Activated T-helper 2 cell treated with anti-CD3 and anti-CD28 coated beads, Interferon-gamma antibody, Interleukin-2, Interleukin-4, amounts not matched to agents 10 μg/mL and 5 μg/mL and 100 μg/mL, durations not matched to agents 14 hours and 24 hours and 36 hours (primary cell): ENCODE results near the gene INPPL1. TPM values are rescaled to one million over a fixed set of nuclear protein-coding genes. Genes with fewer than 3 reads are reported as not detected.
A peak's percentile ranks its signal among the peaks of the same experiment; 100 is the strongest.

Experiments used
- DNase-seq: peaks from one replicate; pipeline ENCODE4 v3.0.0; 2021; ENCODE audit warnings: low spot score
- H3K27ac Mint-ChIP-seq: one replicate; pipeline ENCODE4 v1.8.0; 2021; ENCODE audit warnings: mixed read lengths
- H3K27me3 Mint-ChIP-seq: one replicate; pipeline ENCODE4 v1.8.0; 2021; ENCODE audit warnings: low read depth, mixed read lengths
- H3K36me3 Mint-ChIP-seq: one replicate; pipeline ENCODE4 v1.8.0; 2021; ENCODE audit warnings: low read depth, mixed read lengths
- H3K4me1 Mint-ChIP-seq: one replicate; pipeline ENCODE4 v1.8.0; 2021; ENCODE audit warnings: low read depth, mixed read lengths
- H3K4me3 Mint-ChIP-seq: one replicate; pipeline ENCODE4 v1.8.0; 2021; ENCODE audit warnings: low read depth, mild to moderate bottlenecking, moderate library complexity, mixed read lengths
- H3K9me3 Mint-ChIP-seq: one replicate; pipeline ENCODE4 v1.8.0; 2021; ENCODE audit warnings: mixed read lengths
- intact Hi-C: fragments of 100-400 bp; cut with micrococcal nuclease; formaldehyde crosslinking; loops from one replicate; pipeline ENCODE4 v1.15.1; 2023
- total RNA-seq: library from RNA; stranded (reverse); gene quantifications from 2 replicates; pipeline ENCODE4 v1.2.3, GENCODE V29; 2022

The INPPL1 gene
- total RNA-seq, 1 donor from 2014 or later, result 176 TPM

GRCh38 chr11:72222106-72222891, 2.3 kb upstream of the INPPL1 start:
- DNase-seq, result no peak
- intact Hi-C loops, result loop anchor here (5.0 kb wide), 2 partner anchors 180 to 435 kb away; no protein-coding TSS in a partner anchor
- Mint-ChIP-seq H3K9me3 (no peaks in the 10 kb centered on the region), H3K4me1 (peaks cover 29% of the 10 kb centered on the region), H3K27ac (peak overlapping the region; percentile 77), H3K36me3 (peaks cover 6% of the 10 kb centered on the region), H3K4me3 (peak overlapping the region; percentile 80), H3K27me3 (peaks cover 4% of the 10 kb centered on the region)

- peak; percentile 95 for DNase-seq
- H3K27me3 Mint-ChIP-seq, result peaks cover 2% of the 10 kb centered on the region
- intact Hi-C loops, result loop anchor here (1.0 to 5.0 kb wide), 5 partner anchors 82 to 436 kb away; partner anchors contain the start of genes ANAPC15, LRRC51 and NUMA1
- peak overlapping the region; percentile 80 for H3K4me3 Mint-ChIP-seq
- no peaks in the 10 kb centered on the region for H3K9me3 Mint-ChIP-seq
- peaks cover 6% of the 10 kb centered on the region for H3K36me3 Mint-ChIP-seq
- H3K4me1 Mint-ChIP-seq, result peaks cover 23% of the 10 kb centered on the region
- peak overlapping the region; percentile 77 for H3K27ac Mint-ChIP-seq
These were observed 1.5 kb upstream of the INPPL1 start for GRCh38 chr11:72222907-72223614.

- intact Hi-C loops, result loop anchor here (1.0 to 5.0 kb wide), 7 partner anchors 83 to 437 kb away; partner anchors contain the start of genes ANAPC15, CLPB, LAMTOR1 and LRRC51
- peaks cover 20% of the 10 kb centered on the region for H3K4me1 Mint-ChIP-seq
- peak; percentile 65 for DNase-seq
- H3K27me3 Mint-ChIP-seq, result no peaks in the 10 kb centered on the region
- peak overlapping the region; percentile 86 for H3K27ac Mint-ChIP-seq
- peak overlapping the region; percentile 90 for H3K4me3 Mint-ChIP-seq
- peaks cover 9% of the 10 kb centered on the region for H3K36me3 Mint-ChIP-seq
- H3K9me3 Mint-ChIP-seq, result no peaks in the 10 kb centered on the region
These were observed 678 bp upstream of the INPPL1 start for GRCh38 chr11:72223615-72224563.

GRCh38 chr11:72225411-72225951, 914 bp downstream of the INPPL1 start:
- Mint-ChIP-seq H3K27ac (peak overlapping the region; percentile 85), H3K27me3 (no peaks in the 10 kb centered on the region), H3K9me3 (no peaks in the 10 kb centered on the region), H3K4me3 (peak overlapping the region; percentile 87), H3K4me1 (peaks cover 19% of the 10 kb centered on the region), H3K36me3 (peaks cover 24% of the 10 kb centered on the region)
- intact Hi-C loops, result loop anchor here (2.0 kb wide), 1 partner anchor 123 kb away; the partner anchor contains the start of gene LAMTOR1
- peak; percentile 23 for DNase-seq

GRCh38 chr11:72226701-72227100, 2.1 kb downstream of the INPPL1 start:
- no peaks in the 10 kb centered on the region for H3K27me3 Mint-ChIP-seq
- H3K27ac Mint-ChIP-seq, result no peak overlapping the region
- intact Hi-C loops, result no loop called here
- peaks cover 17% of the 10 kb centered on the region for H3K4me1 Mint-ChIP-seq
- H3K9me3 Mint-ChIP-seq, result no peaks in the 10 kb centered on the region
- peaks cover 33% of the 10 kb centered on the region for H3K36me3 Mint-ChIP-seq
- no peak for DNase-seq
- no peak overlapping the region for H3K4me3 Mint-ChIP-seq

- DNase-seq, result no peak
- H3K36me3 Mint-ChIP-seq, result peaks cover 42% of the 10 kb centered on the region
- H3K4me3 Mint-ChIP-seq, result no peak overlapping the region
- peaks cover 14% of the 10 kb centered on the region for H3K4me1 Mint-ChIP-seq
- H3K27me3 Mint-ChIP-seq, result no peaks in the 10 kb centered on the region
- H3K9me3 Mint-ChIP-seq, result no peaks in the 10 kb centered on the region
- intact Hi-C loops, result no loop called here
- no peak overlapping the region for H3K27ac Mint-ChIP-seq
These were observed 3.0 kb downstream of the INPPL1 start for GRCh38 chr11:72227316-72228228.

GRCh38 chr11:72228229-72228843, 3.8 kb downstream of the INPPL1 start:
- DNase-seq, result no peak
- no peaks in the 10 kb centered on the region for H3K27me3 Mint-ChIP-seq
- H3K9me3 Mint-ChIP-seq, result no peaks in the 10 kb centered on the region
- intact Hi-C loops, result no loop called here
- H3K4me1 Mint-ChIP-seq, result peaks cover 11% of the 10 kb centered on the region
- peaks cover 46% of the 10 kb centered on the region for H3K36me3 Mint-ChIP-seq
- no peak overlapping the region for H3K4me3 Mint-ChIP-seq
- H3K27ac Mint-ChIP-seq, result no peak overlapping the region

GRCh38 chr11:72228844-72229231, 4.3 kb downstream of the INPPL1 start:
- no peaks in the 10 kb centered on the region for H3K9me3 Mint-ChIP-seq
- no peak overlapping the region for H3K4me3 Mint-ChIP-seq
- no peak for DNase-seq
- peaks cover 11% of the 10 kb centered on the region for H3K4me1 Mint-ChIP-seq
- H3K27ac Mint-ChIP-seq, result no peak overlapping the region
- intact Hi-C loops, result no loop called here
- peaks cover 50% of the 10 kb centered on the region for H3K36me3 Mint-ChIP-seq
- no peaks in the 10 kb centered on the region for H3K27me3 Mint-ChIP-seq

- no peaks in the 10 kb centered on the region for H3K27me3 Mint-ChIP-seq
- peaks cover 56% of the 10 kb centered on the region for H3K36me3 Mint-ChIP-seq
- H3K4me3 Mint-ChIP-seq, result no peak overlapping the region
- peaks cover 11% of the 10 kb centered on the region for H3K4me1 Mint-ChIP-seq
- DNase-seq, result no peak
- intact Hi-C loops, result no loop called here
- no peak overlapping the region for H3K27ac Mint-ChIP-seq
- no peaks in the 10 kb centered on the region for H3K9me3 Mint-ChIP-seq
These were observed 4.9 kb downstream of the INPPL1 start for GRCh38 chr11:72229336-72229924.

- H3K36me3 Mint-ChIP-seq, result peaks cover 60% of the 10 kb centered on the region
- intact Hi-C loops, result no loop called here
These were observed 5.6 kb downstream of the INPPL1 start for GRCh38 chr11:72229925-72230763.

More at GRCh38 chr11:72229925-72230763, 5.6 kb downstream of the INPPL1 start:
- H3K4me1 Mint-ChIP-seq, result peaks cover 11% of the 10 kb centered on the region
- H3K27ac Mint-ChIP-seq, result no peak overlapping the region
- H3K9me3 Mint-ChIP-seq, result no peaks in the 10 kb centered on the region
- no peaks in the 10 kb centered on the region for H3K27me3 Mint-ChIP-seq
- no peak overlapping the region for H3K4me3 Mint-ChIP-seq
- DNase-seq, result no peak
